B cell (primary cell): ENCODE data around the gene TSSC4. TPM values are rescaled to one million over a fixed set of nuclear protein-coding genes. Genes with fewer than 3 reads are reported as not detected.
A peak's percentile ranks its signal among the peaks of the same experiment; 100 is the strongest.

Experiments used
- ATAC-seq: fragments of 200-7000 bp; cut with Tn5 transposase; one replicate; pipeline ENCODE4 v1.10.0; 2021; ENCODE audit warnings: low read depth, mild to moderate bottlenecking, moderate number of reproducible peaks, moderate library complexity
- CTCF ChIA-PET: fragments of 350-600 bp; sonication (Branson Sonifier 250); formaldehyde crosslinking; loops from one replicate; lab custom pipeline; 2021; ENCODE audit warnings: antibody characterized with exemption, inconsistent platforms; lab: Charles Lee
- POLR2A ChIA-PET: fragments of 350-600 bp; sonication (Branson Sonifier 250); formaldehyde crosslinking; loops from one replicate; lab custom pipeline; 2021; ENCODE audit warnings: antibody characterized with exemption; lab: Charles Lee
- DNase-seq: peaks from one replicate; pipeline ENCODE4 v3.0.0; 2013
- H2AFZ ChIP-seq: 2 replicates; pipeline ENCODE4 v1.6.1; 2012; ENCODE audit warnings: mild to moderate bottlenecking, low read depth, low read length; ENCODE audit not compliant: insufficient read depth, poor library complexity, severe bottlenecking
- H3K27ac ChIP-seq, 2 donors: 1 replicate in 1 of 2; 2 replicates in 1 of 2; pipeline ENCODE4 v1.5.1; 2012 to 2013; ENCODE audit warnings: low read length in 2 of 2, mild to moderate bottlenecking in 2 of 2, moderate library complexity in 1 of 2
- H3K27me3 ChIP-seq, 4 experiments: fragments of 200-600 bp in 1 of 4; sonication (generic) in 1 of 4; replicated peaks in 1 of 4; 1 replicate in 2 of 4; 2 replicates in 2 of 4; pipeline versions ENCODE4 v1.6.1 to v1.7.0; 2013 to 2016; ENCODE audit warnings: low read length in 3 of 4, mild to moderate bottlenecking in 2 of 4, mixed read lengths in 1 of 4, moderate library complexity in 1 of 4; ENCODE audit not compliant: insufficient read depth in 4 of 4, control insufficient read depth in 3 of 4; ENCODE audit errors: control extremely low read depth in 1 of 4
- H3K36me3 ChIP-seq, 2 experiments: replicated peaks in 1 of 2; 1 replicate in 1 of 2; 2 replicates in 1 of 2; pipeline versions ENCODE4 v1.6.1 to v1.7.1; 2013; ENCODE audit warnings: low read length in 1 of 2; ENCODE audit not compliant: insufficient read depth in 2 of 2, control insufficient read depth in 1 of 2; ENCODE audit errors: control extremely low read depth in 1 of 2, extremely low read depth in 1 of 2
- H3K4me1 ChIP-seq, 2 donors: fragments of 200-600 bp in 1 of 2; sonication (generic) in 1 of 2; 1 replicate in 1 of 2; 2 replicates in 1 of 2; pipeline versions ENCODE4 v1.5.1 to v1.6.1; 2013 to 2017; ENCODE audit warnings: low read length in 2 of 2; ENCODE audit not compliant: control insufficient read depth in 2 of 2, insufficient read depth in 2 of 2
- H3K4me2 ChIP-seq: replicated peaks from 2 replicates; pipeline ENCODE3; 2012; ENCODE audit warnings: mild to moderate bottlenecking, low read depth, low read length; ENCODE audit not compliant: poor library complexity, severe bottlenecking
- H3K4me3 ChIP-seq, 5 experiments: fragments of 200-600 bp in 1 of 5; sonication (generic) in 1 of 5; 1 replicate in 3 of 5; 2 replicates in 2 of 5; pipeline versions ENCODE4 v1.5.1 to v1.7.0; 2011 to 2016; ENCODE audit warnings: low read length in 4 of 5, mild to moderate bottlenecking in 4 of 5, low read depth in 2 of 5, control low read depth in 1 of 5, moderate library complexity in 1 of 5; ENCODE audit not compliant: insufficient read depth in 1 of 5; ENCODE audit errors: control extremely low read depth in 1 of 5, extremely low read depth in 1 of 5
- H3K79me2 ChIP-seq: fragments of 200-600 bp; sonication (generic); one replicate; pipeline ENCODE4 v1.6.0; 2016; ENCODE audit warnings: low read length; ENCODE audit not compliant: control insufficient read depth, insufficient read depth
- H3K9ac ChIP-seq: fragments of 200-600 bp; sonication (generic); 2 replicates; pipeline ENCODE4 v1.6.1; 2017; ENCODE audit warnings: mild to moderate bottlenecking, low read length, moderate library complexity
- H3K9me3 ChIP-seq, 3 donors: one replicate each; pipeline versions ENCODE4 v1.6.1 to v1.7.1; 2013; ENCODE audit warnings: low read length in 2 of 3; ENCODE audit not compliant: control insufficient read depth in 2 of 3, insufficient read depth in 1 of 3; ENCODE audit errors: control extremely low read depth in 1 of 3
- H4K20me1 ChIP-seq: 2 replicates; pipeline ENCODE4 v1.6.0; 2012; ENCODE audit warnings: mild to moderate bottlenecking, low read length; ENCODE audit not compliant: insufficient read depth, control insufficient read depth, poor library complexity, severe bottlenecking
- H3K27ac Mint-ChIP-seq: one replicate; pipeline ENCODE4 v1.8.0; 2021; ENCODE audit warnings: mixed read lengths
- H3K27me3 Mint-ChIP-seq: one replicate; pipeline ENCODE4 v1.8.0; 2021; ENCODE audit warnings: mixed read lengths
- H3K4me1 Mint-ChIP-seq: one replicate; pipeline ENCODE4 v1.8.0; 2021; ENCODE audit warnings: mixed read lengths
- H3K4me3 Mint-ChIP-seq: one replicate; pipeline ENCODE4 v1.8.0; 2021; ENCODE audit warnings: mixed read lengths
- H3K9me3 Mint-ChIP-seq: one replicate; pipeline ENCODE4 v1.8.0; 2022; ENCODE audit warnings: mixed read lengths; ENCODE audit not compliant: insufficient read depth
- CTCF ChIP-seq: fragments of 200-600 bp; IDR thresholded peaks from one replicate; pipeline ENCODE4 v1.8.0; 2022; ENCODE audit warnings: antibody characterized with exemption, mild to moderate bottlenecking
- EZH2 ChIP-seq: IDR thresholded peaks from 2 replicates; pipeline ENCODE4 v1.6.1; 2012; ENCODE audit warnings: borderline replicate concordance, low read depth, mild to moderate bottlenecking, moderate library complexity, low read length; ENCODE audit not compliant: insufficient read depth, poor library complexity, severe bottlenecking
- WGBS: methylation state at CpG from one replicate; pipeline ENCODE4 v1.1.5; 2013; ENCODE audit warnings: missing lambda C conversion rate; ENCODE audit not compliant: insufficient coverage; 5-methylcytosine and 5-hydroxymethylcytosine counted together
- intact Hi-C: fragments of 100-400 bp; cut with micrococcal nuclease; formaldehyde crosslinking; loops from one replicate; pipeline ENCODE4 v1.10.0; 2022
- polyA plus RNA-seq: library from polyadenylated mRNA; depleted of rRNA; stranded (reverse); fragments of >200 nt; gene quantifications from 2 replicates; pipeline ENCODE4 v1.2.3, GENCODE V29; 2012
- total RNA-seq, 2 donors: library from RNA; stranded (reverse); fragments of 120-200 nt in 1 of 2; gene quantifications; 1 replicate in 1 of 2; 2 replicates in 1 of 2; pipeline versions ENCODE4 v1.2.3 to v1.2.4, GENCODE V29; 2013 to 2022

The TSSC4 gene
- total and polyA plus RNA-seq, 2 donors (not counting 1 experiment from before 2014, with no cell fraction given) = 49.4 to 57.5 TPM

- Mint-ChIP-seq H3K9me3 (no peaks in the 10 kb centered on the region), H3K4me3 (peak overlapping the region; percentile 98), H3K27ac (peak overlapping the region; percentile 99), H3K4me1 (peaks cover 92% of the 10 kb centered on the region), H3K27me3 (no peaks in the 10 kb centered on the region)
- DNase-seq = peak; percentile 78
- TF ChIP-seq EZH2 (no peak), CTCF (no peak)
- peaks cover 0 to 8% (median 0%) of the 10 kb centered on the region in 3 donors for H3K9me3 ChIP-seq
- ChIA-PET CTCF (interaction anchor here (1.4 to 7.3 kb wide), 5 partner anchors 13 to 1744 kb away, joined by 3 to 59 read pairs (median 13); partner anchors contain the start of genes C11orf21, TSPAN32 and TSSC4), POLR2A (interaction anchor here (0.6 to 4.9 kb wide), 6 partner anchors 8 to 533 kb away, joined by 3 to 42 read pairs (median 4); partner anchors contain the start of genes C11orf21, CD81, LSP1 and TSPAN32)
- H3K9ac ChIP-seq = peak overlapping the region; percentile 65
- H3K4me3 ChIP-seq = peak overlapping the region; percentile 39 to 63 (median 53)
- H4K20me1 ChIP-seq = peaks cover 96% of the 10 kb centered on the region
- peak overlapping the region; percentile 67 for H3K4me2 ChIP-seq
- H3K36me3 ChIP-seq = peaks cover 0 to 21% of the 10 kb centered on the region in 2 experiments
- no peak overlapping the region for H2AFZ ChIP-seq
- 3% methylated on average over 47 of the region's 48 CpGs for WGBS
- H3K79me2 ChIP-seq = peaks cover 79% of the 10 kb centered on the region
- intact Hi-C loops = loop anchor here (1.0 to 5.0 kb wide), 4 partner anchors 8 to 607 kb away; partner anchors contain the start of genes CD81, LSP1 and NAP1L4
- ATAC-seq = peak; percentile 59
- peaks cover 90 to 98% of the 10 kb centered on the region in 2 donors for H3K4me1 ChIP-seq
- no peaks in the 10 kb centered on the region for H3K27me3 ChIP-seq
- peak overlapping the region; percentile 62 to 78 for H3K27ac ChIP-seq
These were observed 15.1 kb upstream of the TSSC4 start for GRCh38 chr11:2385156-2386151.
